ENCODE results near the gene RP2.

DNA sequence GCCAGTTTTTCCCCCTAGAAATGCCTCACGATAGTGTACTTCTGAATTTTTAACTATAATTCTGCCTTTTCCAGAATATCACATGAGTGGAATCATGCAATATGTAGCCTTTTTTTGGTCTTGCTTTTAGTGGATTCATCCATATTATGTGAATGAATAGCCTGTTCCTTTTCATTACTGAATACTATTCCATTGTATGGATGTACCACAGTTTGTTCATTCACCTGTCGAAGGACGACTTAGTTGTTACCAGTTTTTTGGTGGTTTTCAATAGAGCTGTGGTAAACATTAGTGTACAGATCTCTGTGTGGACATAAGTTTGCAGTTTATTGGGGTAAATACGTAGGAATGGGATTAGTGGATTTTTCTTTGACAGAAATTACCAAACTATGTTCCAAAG is 83.4 kb downstream of the RP2 start:
- TF ChIP-seq, protein P1, sequence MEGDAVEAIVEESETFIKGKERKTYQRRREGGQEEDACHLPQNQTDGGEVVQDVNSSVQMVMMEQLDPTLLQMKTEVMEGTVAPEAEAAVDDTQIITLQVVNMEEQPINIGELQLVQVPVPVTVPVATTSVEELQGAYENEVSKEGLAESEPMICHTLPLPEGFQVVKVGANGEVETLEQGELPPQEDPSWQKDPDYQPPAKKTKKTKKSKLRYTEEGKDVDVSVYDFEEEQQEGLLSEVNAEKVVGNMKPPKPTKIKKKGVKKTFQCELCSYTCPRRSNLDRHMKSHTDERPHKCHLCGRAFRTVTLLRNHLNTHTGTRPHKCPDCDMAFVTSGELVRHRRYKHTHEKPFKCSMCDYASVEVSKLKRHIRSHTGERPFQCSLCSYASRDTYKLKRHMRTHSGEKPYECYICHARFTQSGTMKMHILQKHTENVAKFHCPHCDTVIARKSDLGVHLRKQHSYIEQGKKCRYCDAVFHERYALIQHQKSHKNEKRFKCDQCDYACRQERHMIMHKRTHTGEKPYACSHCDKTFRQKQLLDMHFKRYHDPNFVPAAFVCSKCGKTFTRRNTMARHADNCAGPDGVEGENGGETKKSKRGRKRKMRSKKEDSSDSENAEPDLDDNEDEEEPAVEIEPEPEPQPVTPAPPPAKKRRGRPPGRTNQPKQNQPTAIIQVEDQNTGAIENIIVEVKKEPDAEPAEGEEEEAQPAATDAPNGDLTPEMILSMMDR (IDR thresholded peaks at IDR 0.05): no peak
- TF ChIP-seq EP300 (IDR thresholded peaks at IDR 0.05): no peak

Data from tibial nerve (tissue), 4 donors.